SKM-1 (cell line): ENCODE measurements around the gene ANKZF1.

Experiments
- DNase-seq: peaks from one replicate; lab custom pipeline; 2025; ENCODE audit not compliant: unreplicated experiment; lab: John Stamatoyannopoulos, UW

Gene ANKZF1

DNA sequence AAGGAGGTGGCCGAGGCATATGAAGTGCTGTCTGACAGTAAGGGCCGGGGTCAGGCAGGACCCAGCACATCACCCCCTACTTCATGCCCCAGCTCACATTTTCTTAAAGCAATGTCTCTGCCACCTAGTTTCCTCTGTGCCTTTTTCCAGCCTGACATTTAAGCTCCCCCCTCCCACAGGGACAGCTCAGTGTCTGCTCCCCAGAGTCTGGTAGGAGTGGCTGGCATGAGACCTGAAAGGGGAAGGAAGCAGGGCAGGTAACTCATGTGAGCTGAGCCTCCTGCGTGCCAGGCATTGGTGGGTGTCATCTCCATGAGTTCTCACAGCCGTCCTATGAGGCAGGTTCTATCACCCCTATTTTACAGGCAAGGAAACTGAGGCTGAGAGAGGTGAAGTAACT lies 51.0 kb downstream of the ANKZF1 start:
- DNase-seq: no peak

DNA sequence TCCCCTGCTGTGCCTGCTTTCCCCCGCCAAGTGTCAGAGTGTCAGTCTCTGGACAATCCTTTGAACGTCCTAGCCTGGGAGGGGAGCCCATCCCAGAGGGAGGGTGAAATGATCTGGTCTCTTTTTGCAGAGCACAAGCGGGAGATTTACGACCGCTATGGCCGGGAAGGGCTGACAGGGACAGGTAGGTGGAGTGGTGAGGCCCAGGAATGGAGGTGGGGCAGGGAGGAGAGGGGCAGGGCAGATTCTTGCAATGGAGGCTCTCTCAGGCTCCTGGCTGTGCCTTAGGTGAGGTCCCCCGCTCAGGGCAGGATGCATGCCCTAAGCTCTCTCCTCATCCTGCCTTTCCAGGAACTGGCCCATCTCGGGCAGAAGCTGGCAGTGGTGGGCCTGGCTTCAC lies 52.0 kb downstream of the ANKZF1 start:
- DNase-seq: no peak

- DNase-seq: no peak
Observed at GRCh38 chr2:219282375-219282774, 52.8 kb downstream of the ANKZF1 start.

DNA sequence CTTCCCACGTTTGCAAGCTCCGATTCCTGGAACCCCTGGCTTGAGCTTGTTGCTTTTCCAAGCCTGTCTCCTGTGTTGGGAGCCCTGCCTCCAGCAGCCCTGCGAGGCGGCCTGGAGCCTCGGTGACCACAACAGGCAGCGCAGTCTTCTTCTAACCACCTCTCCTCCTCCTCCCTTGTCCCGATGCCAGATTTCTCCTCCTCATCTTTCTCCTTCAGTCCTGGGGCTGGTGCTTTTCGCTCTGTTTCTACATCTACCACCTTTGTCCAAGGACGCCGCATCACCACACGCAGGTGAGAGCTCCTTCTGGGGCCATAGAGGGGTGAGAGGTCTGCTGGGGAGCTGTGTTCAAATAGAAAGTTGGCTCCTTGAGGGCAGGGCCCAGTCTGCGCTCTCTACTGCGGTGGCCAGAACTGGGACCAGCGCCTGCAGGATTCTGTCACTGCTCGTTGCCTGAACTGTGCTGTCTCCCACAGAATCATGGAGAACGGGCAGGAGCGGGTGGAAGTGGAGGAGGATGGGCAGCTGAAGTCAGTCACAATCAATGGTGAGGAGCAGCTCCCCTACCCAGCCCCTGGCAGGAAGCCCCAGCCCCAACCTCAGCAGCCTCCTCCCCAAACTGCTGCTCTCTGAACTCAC lies 53.5 kb downstream of the ANKZF1 start:
- no peak for DNase-seq

GRCh38 chr2:219284501-219285372 lies 55.1 kb downstream of the ANKZF1 start:
- DNase-seq: no peak

- no peak for DNase-seq
Observed at GRCh38 chr2:219285373-219285735, 55.7 kb downstream of the ANKZF1 start.

DNA sequence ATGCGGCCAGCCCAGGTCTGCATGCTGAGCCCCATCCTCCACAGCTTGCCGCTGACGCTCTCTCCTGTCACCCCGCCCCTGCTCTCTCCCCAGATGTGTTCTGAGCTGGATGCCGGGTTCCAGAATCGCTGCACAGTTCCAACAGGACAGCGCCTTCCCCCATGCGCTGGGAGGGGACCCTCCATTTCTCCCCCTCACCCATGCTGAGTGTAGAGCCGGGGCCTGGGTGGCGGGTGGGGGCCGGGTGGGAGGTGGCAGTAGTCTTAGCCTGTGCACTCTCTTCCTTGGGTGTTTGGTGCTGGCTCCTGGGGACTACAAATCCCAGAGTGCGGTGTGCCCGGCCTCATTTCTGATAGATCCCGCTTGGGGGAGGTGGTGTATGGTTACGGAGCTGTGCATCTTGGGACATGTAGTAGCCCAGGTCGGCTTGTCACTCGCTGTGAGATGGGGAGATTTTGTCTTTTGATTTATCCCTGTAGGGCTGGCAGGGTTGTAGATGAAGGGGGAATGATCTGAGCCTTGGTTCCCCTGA lies 56.4 kb downstream of the ANKZF1 start:
- DNase-seq: no peak
